NK-92 (cell line): ENCODE measurements around the gene BECN2.

ENCODE experiments used
- DNase-seq: peaks from one replicate; lab custom pipeline; 2025; ENCODE audit not compliant: unreplicated experiment; lab: John Stamatoyannopoulos, UW

BECN2 gene, protein sequence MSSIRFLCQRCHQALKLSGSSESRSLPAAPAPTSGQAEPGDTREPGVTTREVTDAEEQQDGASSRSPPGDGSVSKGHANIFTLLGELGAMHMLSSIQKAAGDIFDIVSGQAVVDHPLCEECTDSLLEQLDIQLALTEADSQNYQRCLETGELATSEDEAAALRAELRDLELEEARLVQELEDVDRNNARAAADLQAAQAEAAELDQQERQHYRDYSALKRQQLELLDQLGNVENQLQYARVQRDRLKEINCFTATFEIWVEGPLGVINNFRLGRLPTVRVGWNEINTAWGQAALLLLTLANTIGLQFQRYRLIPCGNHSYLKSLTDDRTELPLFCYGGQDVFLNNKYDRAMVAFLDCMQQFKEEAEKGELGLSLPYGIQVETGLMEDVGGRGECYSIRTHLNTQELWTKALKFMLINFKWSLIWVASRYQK

GRCh38 chr1:241957692-241958494 lies at the start of gene BECN2:
Gene BECN2 (plus strand): TSS chr1:241957767. CDS start chr1:241957767, 0 bp downstream.
- no peak for DNase-seq

DNA sequence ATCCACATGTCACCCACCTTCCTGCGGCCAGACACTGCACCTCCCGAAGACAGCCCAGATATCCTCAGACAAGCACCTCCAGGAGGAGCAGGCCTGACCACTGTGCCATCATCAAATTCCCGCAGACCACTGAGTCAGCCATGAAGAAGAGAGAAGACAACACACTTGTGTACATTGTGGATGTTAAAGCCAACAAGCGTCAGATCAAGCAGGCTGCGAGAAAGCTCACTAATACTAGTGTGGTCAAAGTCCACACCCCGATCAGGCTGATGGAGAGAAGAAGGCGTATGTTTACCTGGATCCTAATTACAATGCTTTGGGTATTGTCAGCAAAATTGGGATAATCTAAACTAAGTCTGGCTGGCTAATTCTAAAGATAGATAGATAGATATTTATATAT lies 41.4 kb upstream of the BECN2 start:
- no peak for DNase-seq

DNA sequence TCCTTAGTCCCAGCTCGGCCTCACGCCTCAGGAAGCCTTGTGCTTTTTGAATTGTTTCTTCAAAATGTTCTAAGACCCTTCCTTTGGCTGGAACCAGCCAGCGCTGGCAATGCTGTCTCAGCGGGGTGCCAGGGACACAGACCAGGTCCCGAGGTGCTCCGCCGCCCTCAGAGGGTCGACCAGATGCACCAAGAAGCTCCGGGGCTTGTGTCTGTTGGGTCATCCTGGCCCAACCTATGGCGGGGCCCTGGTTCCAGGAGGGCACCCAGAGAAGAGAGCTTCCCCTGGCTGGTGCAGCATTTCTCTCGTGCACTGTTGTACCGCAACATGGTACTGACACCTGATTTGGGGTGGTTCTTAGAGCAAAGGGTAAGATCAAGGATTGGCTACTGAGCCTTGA lies 40.1 kb upstream of the BECN2 start:
- DNase-seq, result no peak

GRCh38 chr1:241918879-241919278 lies 38.7 kb upstream of the BECN2 start:
- no peak for DNase-seq

DNA sequence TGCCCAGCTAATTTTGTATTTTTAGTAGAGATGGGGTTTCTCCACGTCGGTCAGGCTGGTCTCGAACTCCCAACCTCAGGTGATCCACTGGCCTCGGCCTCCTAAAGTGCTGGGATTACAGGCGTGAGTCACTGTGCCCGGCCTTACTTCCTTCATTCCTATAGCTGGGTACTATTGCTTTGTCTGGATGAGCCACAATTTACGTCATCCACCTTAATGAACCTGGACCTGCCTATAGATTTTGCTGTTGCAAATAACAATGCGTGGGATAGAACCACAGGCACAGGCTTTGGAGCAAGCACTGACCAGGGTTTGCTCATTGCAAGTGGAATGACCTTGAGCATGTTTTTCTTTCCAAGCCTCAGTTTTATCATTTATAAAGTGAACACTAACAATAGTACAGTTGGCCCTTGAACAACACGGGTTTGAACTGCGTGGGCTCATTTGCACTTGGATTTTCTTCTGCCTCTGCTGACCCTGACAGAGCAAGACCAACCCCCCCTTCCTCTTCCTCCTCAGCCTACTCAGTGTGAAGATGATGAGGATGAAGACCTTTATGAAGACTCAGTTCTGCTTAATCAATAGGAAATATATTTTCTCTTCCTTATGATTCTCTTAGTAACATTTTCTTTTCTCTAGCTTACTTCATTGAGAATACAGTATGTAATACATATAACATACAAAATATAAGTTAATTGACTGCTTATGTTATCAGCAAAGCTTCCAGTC lies 33.3 kb upstream of the BECN2 start:
- DNase-seq, result no peak

DNA sequence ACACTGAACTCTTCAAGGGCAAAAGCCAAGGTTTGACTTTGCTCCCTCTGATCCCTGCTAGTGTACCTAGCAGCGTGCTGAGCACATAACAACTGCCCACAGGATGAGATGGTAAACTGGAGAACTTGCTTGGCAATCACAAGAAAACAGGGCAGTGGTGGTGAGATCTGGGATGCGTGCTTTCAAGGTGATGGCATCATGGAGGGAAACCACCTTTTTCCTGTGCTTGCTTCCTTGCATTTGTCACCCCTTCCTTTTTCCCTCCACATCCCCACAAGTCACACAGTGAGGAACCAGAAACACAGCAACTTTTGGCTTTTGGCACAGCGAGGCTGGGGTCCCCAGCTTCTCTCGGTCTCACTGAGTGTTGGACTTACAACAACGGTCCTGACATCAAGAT lies 31.4 kb upstream of the BECN2 start:
- DNase-seq, result no peak

DNA sequence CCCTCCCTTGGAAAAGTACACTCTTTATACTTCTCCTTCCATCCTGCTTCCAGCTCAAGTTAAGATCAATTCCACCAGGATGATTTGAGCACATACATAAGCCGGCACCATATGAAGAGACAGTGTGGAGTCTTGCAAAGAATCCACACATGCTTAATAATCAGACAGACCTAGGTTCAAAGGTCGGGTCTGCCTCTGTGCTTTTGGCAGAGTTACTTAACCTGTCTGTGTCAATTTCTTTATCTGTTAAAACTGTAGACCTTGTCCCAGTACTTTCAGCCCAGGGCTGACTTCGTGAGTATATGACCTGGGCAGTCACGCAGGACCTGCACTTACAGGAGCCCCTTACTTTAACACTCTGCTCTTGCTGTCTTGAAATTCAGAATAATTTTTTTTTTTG lies 30.2 kb upstream of the BECN2 start:
- no peak for DNase-seq

GRCh38 chr1:241932845-241933244 lies 24.7 kb upstream of the BECN2 start:
- no peak for DNase-seq

GRCh38 chr1:241934201-241934848 lies 23.2 kb upstream of the BECN2 start:
- no peak for DNase-seq

- no peak for DNase-seq
These were observed 22.7 kb upstream of the BECN2 start for GRCh38 chr1:241934866-241935265.

- no peak for DNase-seq
These were observed 17.8 kb upstream of the BECN2 start for GRCh38 chr1:241939798-241940197.

DNA sequence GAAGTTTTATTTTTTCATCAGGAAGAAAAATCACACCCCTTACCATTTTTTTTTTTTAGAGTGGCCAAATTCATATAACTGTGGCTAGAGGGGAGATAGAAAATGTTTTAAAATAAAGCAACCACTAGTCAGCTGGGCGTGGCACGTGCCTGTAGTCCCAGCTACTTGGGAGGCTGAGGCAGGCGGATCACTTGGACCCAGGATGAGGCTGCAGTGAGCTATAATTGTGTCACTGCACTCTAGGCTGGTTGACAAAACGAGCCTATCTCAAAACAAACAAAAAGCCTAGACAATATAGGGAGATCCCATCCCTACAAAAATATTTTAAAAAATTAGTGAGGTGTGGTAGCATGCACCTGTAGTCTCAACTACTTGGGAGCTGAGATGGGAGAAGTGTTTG lies 14.8 kb upstream of the BECN2 start:
- no peak for DNase-seq

DNA sequence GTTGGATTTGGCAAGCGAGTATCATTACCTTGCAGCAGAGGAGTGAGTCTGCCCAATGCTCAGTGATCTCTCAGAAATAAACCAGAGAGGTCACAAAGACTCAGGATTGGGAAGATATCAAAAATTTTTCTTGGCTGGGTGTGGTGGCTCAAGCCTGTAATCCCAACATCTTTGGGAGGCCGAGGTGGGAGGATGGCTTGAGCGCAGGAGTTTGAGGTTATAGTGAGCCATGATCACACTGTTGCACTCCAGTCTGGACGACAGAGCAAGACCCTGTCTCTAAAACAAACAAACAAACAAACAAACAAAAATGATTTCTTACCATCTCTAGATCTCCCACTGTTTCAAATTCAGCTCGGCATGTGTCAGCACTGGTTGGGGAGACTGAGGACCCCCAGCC lies 13.3 kb upstream of the BECN2 start:
- DNase-seq, result no peak

DNA sequence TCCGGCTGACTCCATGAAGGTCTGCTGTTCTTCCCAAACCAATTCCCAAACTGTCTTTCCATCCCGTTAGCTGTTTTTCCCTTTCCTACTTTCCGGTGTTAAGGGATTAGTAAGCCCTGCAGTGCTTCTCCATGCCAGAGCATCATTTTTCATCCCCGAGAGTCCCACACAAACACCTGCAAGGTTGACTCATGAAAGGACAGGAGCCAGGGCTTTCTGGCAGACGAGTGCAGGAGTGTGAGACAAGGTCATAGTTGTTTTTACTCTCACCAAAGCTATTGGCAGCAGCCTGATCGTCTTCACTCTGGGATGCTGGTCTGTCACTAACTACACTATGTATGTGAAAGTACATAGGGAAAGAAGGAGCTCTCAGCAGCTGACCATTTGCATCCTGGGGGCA lies 10.2 kb upstream of the BECN2 start:
- no peak for DNase-seq

DNA sequence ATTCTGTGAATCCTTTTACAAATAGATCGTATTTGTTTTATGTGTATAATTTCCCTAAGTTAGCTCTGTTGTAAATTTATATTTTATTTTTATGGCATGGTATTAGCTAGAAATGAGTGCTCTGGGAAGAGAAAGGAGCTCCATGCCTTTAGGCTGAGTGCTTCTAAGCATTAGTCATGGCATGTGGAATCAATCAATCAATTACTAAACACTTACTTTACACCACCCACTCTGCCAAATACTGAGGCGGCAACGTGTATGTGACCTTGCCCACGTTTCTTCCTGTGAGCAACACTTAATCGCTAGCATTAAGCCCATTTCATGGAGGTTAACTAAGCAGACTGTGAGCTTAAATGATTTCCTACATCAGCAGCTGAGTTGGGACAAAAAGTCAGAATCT lies 7.2 kb upstream of the BECN2 start:
- DNase-seq, result no peak

GRCh38 chr1:241962153-241962552 lies 4.6 kb downstream of the BECN2 start:
- no peak for DNase-seq

DNA sequence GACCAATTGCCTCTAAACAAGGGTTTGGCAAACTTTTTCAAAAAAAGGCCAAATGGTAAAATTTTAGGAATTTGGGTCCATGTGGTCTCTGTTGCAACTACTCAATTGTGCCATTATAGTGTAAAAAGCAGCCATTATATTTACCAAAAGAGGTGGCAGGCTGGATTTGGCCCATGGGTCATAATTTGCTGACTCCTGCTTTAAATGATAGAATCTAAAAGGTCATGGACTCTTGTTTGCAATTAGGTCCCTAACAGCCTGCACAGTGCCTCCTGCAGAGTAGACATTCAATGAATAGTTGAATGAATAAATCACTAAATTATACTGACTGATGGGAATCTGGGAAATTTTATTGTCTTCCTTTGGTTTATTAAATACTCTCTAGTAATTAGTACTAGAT lies 6.2 kb downstream of the BECN2 start:
- DNase-seq, result no peak

GRCh38 chr1:241964550-241965282 lies 7.1 kb downstream of the BECN2 start:
- DNase-seq, result no peak

DNA sequence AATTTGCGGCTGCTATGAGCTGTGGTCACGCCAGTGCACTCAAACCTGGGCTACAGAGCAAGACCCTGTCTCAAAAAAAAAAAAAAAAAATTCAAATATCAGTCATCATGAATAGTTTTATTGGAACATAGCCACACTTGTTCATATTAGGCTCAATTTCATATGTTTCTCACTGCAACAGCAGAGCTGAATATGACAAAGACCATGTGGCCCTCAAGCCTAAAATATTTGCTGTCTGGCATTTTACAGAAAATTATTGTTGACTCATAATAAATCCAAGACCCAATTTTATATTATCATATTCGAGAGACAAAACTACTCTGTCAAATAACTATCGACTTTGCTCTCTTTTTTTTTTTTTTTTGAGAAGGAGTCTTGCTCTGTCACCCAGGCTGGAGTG lies 11.0 kb downstream of the BECN2 start:
- no peak for DNase-seq

GRCh38 chr1:241972703-241973369 lies 15.3 kb downstream of the BECN2 start:
- no peak for DNase-seq
